Fibroblast of villous mesenchyme (primary cell): Measurements from ENCODE around the gene HLA-DRA. TPM values are rescaled to one million over a fixed set of nuclear protein-coding genes. Genes with fewer than 3 reads are reported as not detected.

ENCODE experiments used
- DNase-seq: peaks from one replicate; pipeline ENCODE4 v3.0.0-alpha.2; 2010; ENCODE audit warnings: low read depth
- H3K4me3 ChIP-seq: 2 replicates; pipeline ENCODE4 v1.5.1; 2011; ENCODE audit warnings: low read depth, mild to moderate bottlenecking, low read length
- CTCF ChIP-seq: IDR thresholded peaks from 2 replicates; pipeline ENCODE4 v1.5.1; 2012; ENCODE audit warnings: low read depth, mild to moderate bottlenecking, low read length; ENCODE audit not compliant: insufficient read depth
- total RNA-seq: library from RNA; depleted of rRNA; stranded (reverse); fragments of >200 nt; gene quantifications from 2 replicates; pipeline ENCODE4 v1.2.3, GENCODE V29; 2012

Gene HLA-DRA
- not detected in 2 replicates for total RNA-seq

- H3K4me3 ChIP-seq = no peak within 1 kb of the TSS
- peak; percentile 66 for DNase-seq
- TF ChIP-seq CTCF = no peak
These were observed at the start of gene HLA-DRA for GRCh38 chr6:32439602-32440214. Gene HLA-DRA, plus strand, starts transcription at chr6:32439887. Its CDS starts 64 bp downstream, at chr6:32439951.

- no peak for DNase-seq
- H3K4me3 ChIP-seq = no peak overlapping the region
- TF ChIP-seq CTCF = no peak
These were observed 48.2 kb upstream of the HLA-DRA start for GRCh38 chr6:32391505-32391904.

DNA sequence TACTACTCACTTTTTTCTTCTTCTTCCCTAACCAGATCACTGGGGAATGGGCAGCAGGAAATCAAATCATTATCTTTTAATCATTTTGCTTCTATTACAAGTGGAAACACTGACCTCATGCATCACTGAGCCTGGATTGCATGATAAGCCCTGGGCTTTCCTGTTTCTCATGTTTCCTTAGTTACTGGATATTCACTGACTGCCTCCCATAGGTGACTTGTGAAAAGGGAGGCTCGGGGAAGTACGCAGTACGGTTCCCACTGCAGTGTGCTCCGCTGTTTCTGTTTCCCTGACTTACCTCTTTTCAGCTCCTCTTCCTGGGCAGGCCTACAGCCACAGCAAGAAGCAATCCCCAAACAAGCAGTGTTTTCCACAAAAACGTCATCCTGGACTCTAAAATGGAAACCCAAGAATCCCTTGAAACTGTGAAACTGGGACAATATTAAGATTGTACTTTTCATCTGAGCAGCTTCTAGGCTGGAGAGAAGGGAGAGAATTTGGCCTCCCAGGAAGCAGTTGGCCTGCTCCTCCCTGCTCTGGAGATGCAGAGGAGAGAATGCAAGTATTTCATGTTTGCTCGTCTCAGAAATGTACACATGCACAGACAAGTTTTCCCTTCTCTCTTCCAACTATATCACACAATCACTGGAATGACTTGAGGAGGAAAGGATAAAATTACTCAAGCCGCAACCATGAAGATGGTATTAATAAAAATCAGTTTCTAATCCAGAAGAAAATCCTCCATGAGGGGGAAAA, 45.8 kb upstream of the HLA-DRA start:
- DNase-seq = peak; percentile 4
- no peak for TF ChIP-seq CTCF
- H3K4me3 ChIP-seq = no peak overlapping the region

GRCh38 chr6:32396028-32396427, 43.7 kb upstream of the HLA-DRA start:
- DNase-seq = no peak
- no peak for TF ChIP-seq CTCF
- no peak overlapping the region for H3K4me3 ChIP-seq

- TF ChIP-seq CTCF = no peak
- H3K4me3 ChIP-seq = no peak overlapping the region
- DNase-seq = no peak
These were observed 42.3 kb upstream of the HLA-DRA start for GRCh38 chr6:32397252-32397920.

DNA sequence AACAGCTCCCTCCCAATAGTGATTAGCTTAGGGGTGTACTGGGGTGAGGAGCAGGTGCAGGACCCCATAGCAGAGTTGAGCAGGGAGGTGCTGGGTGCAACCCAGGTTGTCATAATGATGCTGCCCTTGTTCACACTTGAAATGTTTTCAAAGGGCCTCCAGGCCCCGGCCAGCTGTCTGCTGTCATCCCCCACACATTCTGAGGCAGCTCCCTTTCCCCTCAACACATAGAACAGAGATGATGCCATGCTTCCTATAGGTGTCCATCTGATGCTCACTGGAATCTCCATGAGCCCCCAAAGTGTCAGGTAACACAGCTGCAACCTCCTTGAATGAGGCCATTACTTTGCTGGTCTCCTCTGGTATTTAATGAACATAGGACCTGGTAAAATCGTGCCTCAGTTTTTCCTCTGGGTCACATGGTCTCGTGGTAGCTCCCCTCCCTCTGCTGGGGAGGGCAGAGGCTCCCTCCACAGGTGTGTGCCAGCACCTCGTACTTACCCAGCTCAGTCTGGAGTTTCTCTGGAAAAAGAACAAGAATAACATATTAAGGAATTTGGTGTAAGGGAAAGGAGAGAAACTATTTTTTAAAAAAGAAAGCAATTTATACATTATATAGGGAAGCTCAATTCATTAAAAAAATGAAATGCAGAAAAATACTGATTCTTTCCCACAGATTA, 38.3 kb upstream of the HLA-DRA start:
- no peak overlapping the region for H3K4me3 ChIP-seq
- TF ChIP-seq CTCF = no peak
- no peak for DNase-seq
